Astrocyte (in vitro differentiated cells and primary cell): Measurements from ENCODE around the gene PTPA. TPM values are rescaled to one million over a fixed set of nuclear protein-coding genes. Genes with fewer than 3 reads are reported as not detected.

ENCODE experiments used
- DNase-seq: peaks from one replicate; pipeline ENCODE4 v3.0.0-alpha.2; 2010; ENCODE audit warnings: low read depth
- FAIRE-seq: peaks from 2 replicates; lab custom pipeline; 2011; peaks lifted over from hg19 to GRCh38; lab: Jason Lieb, UNC
- H2AFZ ChIP-seq: 2 replicates; pipeline ENCODE4 v1.6.0; 2012; ENCODE audit warnings: low read depth, low read length, inconsistent platforms
- H3K27ac ChIP-seq: 2 replicates; pipeline ENCODE4 v1.5.1; 2011; ENCODE audit warnings: low read depth, low read length, inconsistent platforms
- H3K27me3 ChIP-seq: 2 replicates; pipeline ENCODE4 v1.6.0; 2011; ENCODE audit warnings: low read length, inconsistent platforms; ENCODE audit not compliant: insufficient read depth
- H3K36me3 ChIP-seq: 2 replicates; pipeline ENCODE4 v1.5.1; 2011; ENCODE audit warnings: low read length, inconsistent platforms; ENCODE audit not compliant: insufficient read depth
- H3K4me1 ChIP-seq: 2 replicates; pipeline ENCODE4 v1.5.1; 2011; ENCODE audit warnings: low read length, inconsistent platforms; ENCODE audit not compliant: insufficient read depth
- H3K4me2 ChIP-seq: 2 replicates; pipeline ENCODE4 v1.6.0; 2012; ENCODE audit warnings: low read length, inconsistent platforms
- H3K4me3 ChIP-seq: 2 replicates; pipeline ENCODE4 v1.5.1; 2011; ENCODE audit warnings: low read depth, mild to moderate bottlenecking, low read length, inconsistent platforms; ENCODE audit not compliant: insufficient read depth
- H3K79me2 ChIP-seq: 2 replicates; pipeline ENCODE4 v1.6.0; 2012; ENCODE audit warnings: mild to moderate bottlenecking, low read length, inconsistent platforms; ENCODE audit not compliant: insufficient read depth
- H3K9ac ChIP-seq: 2 replicates; pipeline ENCODE4 v1.6.0; 2012; ENCODE audit warnings: mild to moderate bottlenecking, low read length, inconsistent platforms
- H3K9me3 ChIP-seq: 2 replicates; pipeline ENCODE4 v1.5.1; 2012; ENCODE audit warnings: low read depth, mild to moderate bottlenecking, low read length, inconsistent platforms; ENCODE audit not compliant: insufficient read depth
- H4K20me1 ChIP-seq: 2 replicates; pipeline ENCODE4 v1.6.0; 2012; ENCODE audit warnings: low read length, inconsistent platforms; ENCODE audit not compliant: insufficient read depth
- H3K27ac Mint-ChIP-seq: one replicate; pipeline ENCODE4 v1.8.0; 2021; ENCODE audit warnings: mild to moderate bottlenecking, mixed read lengths; ENCODE audit not compliant: unreplicated experiment
- H3K27me3 Mint-ChIP-seq: one replicate; pipeline ENCODE4 v1.8.0; 2021; ENCODE audit warnings: low read depth, mixed read lengths; ENCODE audit not compliant: unreplicated experiment
- H3K36me3 Mint-ChIP-seq: one replicate; pipeline ENCODE4 v1.8.0; 2021; ENCODE audit warnings: low read depth, mixed read lengths; ENCODE audit not compliant: unreplicated experiment
- H3K4me1 Mint-ChIP-seq: one replicate; pipeline ENCODE4 v1.8.0; 2021; ENCODE audit warnings: low read depth, mixed read lengths; ENCODE audit not compliant: unreplicated experiment
- H3K4me3 Mint-ChIP-seq: one replicate; pipeline ENCODE4 v1.8.0; 2021; ENCODE audit warnings: mild to moderate bottlenecking, moderate library complexity, mixed read lengths; ENCODE audit not compliant: unreplicated experiment
- H3K9me3 Mint-ChIP-seq: one replicate; pipeline ENCODE4 v1.8.0; 2021; ENCODE audit warnings: mild to moderate bottlenecking, mixed read lengths; ENCODE audit not compliant: unreplicated experiment
- CTCF ChIP-seq: IDR thresholded peaks from 2 replicates; pipeline ENCODE4 v1.5.1; 2011; ENCODE audit warnings: low read depth, mild to moderate bottlenecking, inconsistent platforms, low read length, moderate library complexity; ENCODE audit not compliant: insufficient read depth
- EZH2 ChIP-seq: IDR thresholded peaks from 2 replicates; pipeline ENCODE4 v1.6.1; 2012; ENCODE audit warnings: mild to moderate bottlenecking, low read length, inconsistent platforms; ENCODE audit not compliant: insufficient read depth
- total RNA-seq: library from RNA; stranded (reverse); gene quantifications from 2 replicates; pipeline ENCODE4 v1.2.1, GENCODE V29; 2021

Gene PTPA
- total RNA-seq, 1 donor from 2014 or later: 122 TPM

- H3K36me3 ChIP-seq: peaks cover 2% of the 10 kb centered on the region
- FAIRE-seq: no peak
- no peak overlapping the region for H3K27ac ChIP-seq
- H3K9me3 Mint-ChIP-seq: peaks cover 2% of the 10 kb centered on the region
- H3K4me3 ChIP-seq: peak overlapping the region; percentile 91
- peak overlapping the region; percentile 85 for H3K4me3 Mint-ChIP-seq
- DNase-seq: no peak
- TF ChIP-seq CTCF: no peak
- H2AFZ ChIP-seq: peak overlapping the region; percentile 94
- H3K9me3 ChIP-seq: no peaks in the 10 kb centered on the region
- H3K79me2 ChIP-seq: peaks cover 32% of the 10 kb centered on the region
- no peaks in the 10 kb centered on the region for H3K4me1 Mint-ChIP-seq
- H3K27me3 ChIP-seq: no peaks in the 10 kb centered on the region
- H3K9ac ChIP-seq: peak overlapping the region; percentile 58
- peak overlapping the region; percentile 94 for H3K4me2 ChIP-seq
- H3K27ac Mint-ChIP-seq: no peak overlapping the region
- peaks cover 4% of the 10 kb centered on the region for H3K36me3 Mint-ChIP-seq
- no peaks in the 10 kb centered on the region for H3K27me3 Mint-ChIP-seq
- peaks cover 27% of the 10 kb centered on the region for H4K20me1 ChIP-seq
- H3K4me1 ChIP-seq: peaks cover 12% of the 10 kb centered on the region
Observed at GRCh38 chr9:129080298-129080600, 31.0 kb upstream of the PTPA start.

DNA sequence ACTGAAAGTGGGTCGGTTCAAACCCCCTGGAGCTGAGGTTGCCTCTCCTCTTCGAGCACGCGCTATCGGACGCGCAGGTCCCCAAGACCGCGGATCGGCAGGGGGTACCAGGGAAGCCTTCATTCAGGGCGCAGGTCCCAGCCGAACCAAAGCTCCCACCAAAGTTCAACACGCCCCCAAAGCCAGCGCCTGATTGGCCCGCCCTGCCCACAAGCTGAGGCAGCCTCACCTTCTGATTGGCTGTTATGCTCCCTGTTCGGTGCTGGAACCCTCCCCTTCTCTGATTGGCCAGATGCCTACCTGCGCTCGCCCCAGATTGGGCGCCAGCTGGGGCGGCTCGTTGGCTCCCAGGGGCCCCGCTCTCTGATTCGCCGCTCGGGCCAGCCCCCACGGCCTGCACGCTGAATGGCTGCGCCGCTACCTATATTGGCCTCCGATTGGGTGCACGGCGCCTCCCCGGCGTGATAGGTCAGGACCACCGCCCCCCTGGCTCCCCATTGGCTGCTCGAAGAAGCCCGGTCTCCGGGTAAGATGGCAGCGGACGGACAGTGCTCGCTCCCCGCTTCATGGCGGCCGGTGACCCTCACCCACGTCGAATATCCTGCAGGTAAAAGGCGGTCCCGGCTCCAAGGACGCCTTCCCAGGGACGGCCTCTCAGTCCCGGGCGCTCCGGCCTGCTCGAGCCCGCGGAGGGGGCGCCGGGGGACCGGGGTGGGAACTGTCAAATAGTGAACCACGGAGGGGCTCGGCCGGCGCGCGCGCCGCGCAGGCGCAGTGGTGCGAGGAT lies 30.4 kb upstream of the PTPA start, which contains the start of gene DOLPP1:
Gene DOLPP1 (plus strand): TSS at position 511 of the 787 bp plus-strand sequence. CDS start 21 bp downstream, at position 532.
- H3K9me3 Mint-ChIP-seq: peaks cover 2% of the 10 kb centered on the region
- peak within 1 kb of the TSS; percentile 34 for H3K27ac Mint-ChIP-seq

More for the DNA sequence above, 30.4 kb upstream of the PTPA start, which contains the start of gene DOLPP1:
- peak within 1 kb of the TSS; percentile 85 for H3K4me3 Mint-ChIP-seq
- DNase-seq (peak; percentile 98), FAIRE-seq (no peak)
- H3K36me3 ChIP-seq: peaks cover 2% of the 10 kb centered on the region
- peaks cover 12% of the 10 kb centered on the region for H3K4me1 ChIP-seq
- no peaks in the 10 kb centered on the region for H3K4me1 Mint-ChIP-seq
- peak within 1 kb of the TSS; percentile 94 for H3K9ac ChIP-seq
- H3K4me3 ChIP-seq: peak within 1 kb of the TSS; percentile 91
- peak within 1 kb of the TSS; percentile 57 for H3K27ac ChIP-seq
- H2AFZ ChIP-seq: peak within 1 kb of the TSS; percentile 96
- H3K9me3 ChIP-seq: no peaks in the 10 kb centered on the region
- TF ChIP-seq EZH2: peak; percentile 99
- no peak for TF ChIP-seq CTCF
- H4K20me1 ChIP-seq: peaks cover 27% of the 10 kb centered on the region
- H3K4me2 ChIP-seq: peak within 1 kb of the TSS; percentile 99
- H3K27me3 Mint-ChIP-seq: no peaks in the 10 kb centered on the region
- peaks cover 32% of the 10 kb centered on the region for H3K79me2 ChIP-seq
- no peaks in the 10 kb centered on the region for H3K27me3 ChIP-seq
- peaks cover 4% of the 10 kb centered on the region for H3K36me3 Mint-ChIP-seq
